HUES6 (cell line): ENCODE measurements around the gene MMRN1.

Experiments used
- H3K27ac ChIP-seq: 2 replicates; pipeline ENCODE4 v1.7.0; 2013; ENCODE audit warnings: low read depth, mild to moderate bottlenecking, low read length, inconsistent platforms
- H3K27me3 ChIP-seq: 2 replicates; pipeline ENCODE4 v1.6.1; 2013; ENCODE audit warnings: low read length; ENCODE audit not compliant: control insufficient read depth, insufficient read depth
- H3K36me3 ChIP-seq: 2 replicates; pipeline ENCODE4 v1.6.1; 2013; ENCODE audit warnings: low read length; ENCODE audit not compliant: control insufficient read depth, insufficient read depth
- H3K4me1 ChIP-seq: 2 replicates; pipeline ENCODE4 v1.6.1; 2013; ENCODE audit warnings: low read length; ENCODE audit not compliant: control insufficient read depth, insufficient read depth
- H3K4me3 ChIP-seq: 2 replicates; pipeline ENCODE4 v1.5.1; 2013; ENCODE audit warnings: low read depth, low read length
- H3K9ac ChIP-seq: one replicate; pipeline ENCODE4 v1.6.1; 2013; ENCODE audit warnings: mild to moderate bottlenecking, low read length
- H3K9me3 ChIP-seq: 2 replicates; pipeline ENCODE4 v1.6.1; 2013; ENCODE audit warnings: low read depth, low read length; ENCODE audit not compliant: control insufficient read depth, insufficient read depth

Gene MMRN1

GRCh38 chr4:89914609-89915550 lies 20.2 kb downstream of the MMRN1 start:
- no peaks in the 10 kb centered on the region for H3K27me3 ChIP-seq
- no peak overlapping the region for H3K9ac ChIP-seq
- peaks cover 9% of the 10 kb centered on the region; the same call in 1 of the 2 replicates for H3K4me1 ChIP-seq
- H3K4me3 ChIP-seq = no peak overlapping the region
- no peak overlapping the region for H3K27ac ChIP-seq
- H3K9me3 ChIP-seq = no peaks in the 10 kb centered on the region
- no peaks in the 10 kb centered on the region for H3K36me3 ChIP-seq

GRCh38 chr4:89915937-89916336 lies 21.3 kb downstream of the MMRN1 start:
- H3K9me3 ChIP-seq = no peaks in the 10 kb centered on the region
- no peaks in the 10 kb centered on the region for H3K36me3 ChIP-seq
- H3K27ac ChIP-seq = no peak overlapping the region
- no peak overlapping the region for H3K9ac ChIP-seq
- H3K4me1 ChIP-seq = peaks cover 9% of the 10 kb centered on the region; the same call in 1 of the 2 replicates
- no peak overlapping the region for H3K4me3 ChIP-seq
- H3K27me3 ChIP-seq = no peaks in the 10 kb centered on the region

DNA sequence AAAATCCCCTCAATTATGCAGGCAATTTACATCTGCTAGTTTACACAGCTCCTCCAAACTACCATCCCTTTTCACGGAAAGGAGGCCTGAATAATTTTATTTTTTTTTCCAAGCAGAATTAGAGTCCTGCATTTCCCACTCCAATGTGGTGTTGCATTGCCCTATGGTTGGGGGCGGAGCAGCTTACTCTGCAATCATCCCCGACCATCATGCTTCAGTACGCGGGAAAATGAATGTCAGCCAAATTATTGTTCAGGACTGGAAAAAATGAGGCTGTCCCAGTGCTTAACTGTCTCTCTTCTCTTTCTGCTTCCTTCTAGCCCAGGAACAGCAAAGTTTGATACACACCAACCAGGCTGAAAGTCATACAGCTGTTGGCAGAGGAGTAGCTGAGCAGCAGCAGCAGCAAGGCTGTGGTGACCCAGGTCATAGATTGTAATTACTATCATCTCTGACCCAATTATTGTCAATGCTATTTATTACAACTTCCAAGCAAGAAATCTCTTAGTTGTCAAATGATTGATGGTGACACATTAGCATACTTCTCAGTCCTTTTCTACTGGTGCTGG lies 28.3 kb downstream of the MMRN1 start:
- H3K4me1 ChIP-seq = no peaks in the 10 kb centered on the region
- no peaks in the 10 kb centered on the region for H3K27me3 ChIP-seq
- no peak overlapping the region for H3K9ac ChIP-seq
- H3K27ac ChIP-seq = no peak overlapping the region
- H3K4me3 ChIP-seq = no peak overlapping the region
- no peaks in the 10 kb centered on the region for H3K9me3 ChIP-seq
- no peaks in the 10 kb centered on the region for H3K36me3 ChIP-seq

DNA sequence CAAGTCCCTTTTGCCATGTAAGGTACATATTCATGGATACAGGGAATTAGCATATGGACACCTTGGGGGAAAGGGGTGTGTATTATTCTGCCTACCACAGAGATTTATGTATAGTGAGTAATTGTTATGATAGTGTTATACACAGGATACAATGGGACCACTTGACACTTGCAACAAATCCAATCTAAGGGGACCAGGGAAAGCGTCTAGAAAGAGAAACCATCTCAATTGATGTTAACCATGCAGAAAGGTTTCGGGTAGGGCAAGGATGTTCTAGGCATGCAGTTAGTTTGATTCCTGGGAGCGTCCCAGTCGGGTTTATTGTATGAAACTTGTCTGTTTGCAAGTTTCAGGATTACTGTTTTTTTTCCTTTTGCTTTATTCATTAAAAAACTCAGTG lies 34.2 kb downstream of the MMRN1 start:
- peaks cover 4% of the 10 kb centered on the region; the same call in 1 of the 2 replicates for H3K4me1 ChIP-seq
- no peaks in the 10 kb centered on the region for H3K9me3 ChIP-seq
- no peak overlapping the region for H3K4me3 ChIP-seq
- H3K36me3 ChIP-seq = no peaks in the 10 kb centered on the region
- H3K27ac ChIP-seq = no peak overlapping the region
- H3K27me3 ChIP-seq = no peaks in the 10 kb centered on the region
- H3K9ac ChIP-seq = no peak overlapping the region

- H3K36me3 ChIP-seq = no peaks in the 10 kb centered on the region
- no peak overlapping the region for H3K9ac ChIP-seq
- H3K4me1 ChIP-seq = peaks cover 4% of the 10 kb centered on the region; the same call in 1 of the 2 replicates
- no peaks in the 10 kb centered on the region for H3K27me3 ChIP-seq
- no peak overlapping the region for H3K27ac ChIP-seq
- H3K4me3 ChIP-seq = no peak overlapping the region
- H3K9me3 ChIP-seq = no peaks in the 10 kb centered on the region
Measured at GRCh38 chr4:89929425-89930159, 34.9 kb downstream of the MMRN1 start.

DNA sequence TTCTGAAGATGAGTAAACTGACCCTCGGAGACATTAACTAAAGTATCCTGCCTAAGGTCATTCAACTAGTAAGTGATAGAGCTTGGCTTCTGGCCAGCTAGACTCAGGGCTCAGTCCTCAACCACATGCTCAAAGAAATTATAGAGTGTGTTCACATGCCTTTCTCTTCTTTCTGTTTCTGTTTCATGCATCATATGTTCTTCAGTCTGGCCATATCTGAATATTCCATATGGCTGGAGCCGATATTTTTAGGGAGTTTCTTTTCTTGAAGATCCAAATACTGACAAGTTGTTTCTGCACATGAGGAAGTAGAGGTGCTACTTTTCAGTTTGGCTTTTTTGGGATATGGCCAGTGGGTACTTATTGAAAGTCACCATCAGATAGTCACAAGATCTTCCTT lies 44.9 kb downstream of the MMRN1 start:
- no peaks in the 10 kb centered on the region for H3K4me1 ChIP-seq
- no peak overlapping the region for H3K27ac ChIP-seq
- no peaks in the 10 kb centered on the region for H3K9me3 ChIP-seq
- no peak overlapping the region for H3K9ac ChIP-seq
- H3K27me3 ChIP-seq = no peaks in the 10 kb centered on the region
- no peaks in the 10 kb centered on the region for H3K36me3 ChIP-seq
- H3K4me3 ChIP-seq = no peak overlapping the region

DNA sequence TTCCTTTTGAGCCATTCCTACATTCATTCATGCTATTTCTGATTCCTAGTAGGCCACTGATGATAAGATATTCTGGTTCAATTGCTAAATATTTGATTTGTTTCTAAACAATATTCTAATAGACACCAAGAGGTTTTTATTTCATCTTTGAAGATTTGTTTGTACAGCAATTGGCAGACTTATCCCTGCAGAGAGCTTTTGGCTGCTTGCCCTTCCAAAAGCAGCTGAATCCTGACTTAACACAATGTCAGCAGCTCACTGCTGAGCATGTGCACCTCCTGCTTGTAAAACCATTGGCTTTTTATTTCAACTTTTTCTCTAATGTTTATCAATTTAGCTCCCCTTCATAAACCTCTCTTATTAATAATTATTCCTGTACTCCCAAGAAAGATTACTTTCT lies 45.3 kb downstream of the MMRN1 start:
- H3K4me3 ChIP-seq = no peak overlapping the region
- no peaks in the 10 kb centered on the region for H3K9me3 ChIP-seq
- no peak overlapping the region for H3K9ac ChIP-seq
- no peaks in the 10 kb centered on the region for H3K36me3 ChIP-seq
- no peak overlapping the region for H3K27ac ChIP-seq
- H3K27me3 ChIP-seq = no peaks in the 10 kb centered on the region
- H3K4me1 ChIP-seq = no peaks in the 10 kb centered on the region

- no peaks in the 10 kb centered on the region for H3K27me3 ChIP-seq
- no peaks in the 10 kb centered on the region for H3K4me1 ChIP-seq
- H3K9me3 ChIP-seq = no peaks in the 10 kb centered on the region
Measured at GRCh38 chr4:89942811-89943210, 48.2 kb downstream of the MMRN1 start.

GRCh38 chr4:89949782-89950387 lies 55.2 kb downstream of the MMRN1 start:
- no peaks in the 10 kb centered on the region for H3K27me3 ChIP-seq
- no peak overlapping the region for H3K9ac ChIP-seq
- no peaks in the 10 kb centered on the region for H3K36me3 ChIP-seq
- H3K9me3 ChIP-seq = no peaks in the 10 kb centered on the region
- no peak overlapping the region for H3K4me3 ChIP-seq
- H3K4me1 ChIP-seq = peaks cover 12% of the 10 kb centered on the region; the same call in 1 of the 2 replicates
- H3K27ac ChIP-seq = no peak overlapping the region

More at GRCh38 chr4:89942811-89943210, 48.2 kb downstream of the MMRN1 start:
- Histone ChIP-seq H3K36me3 (no peaks in the 10 kb centered on the region), H3K27ac (no peak overlapping the region), H3K4me3 (no peak overlapping the region), H3K9ac (no peak overlapping the region)

DNA sequence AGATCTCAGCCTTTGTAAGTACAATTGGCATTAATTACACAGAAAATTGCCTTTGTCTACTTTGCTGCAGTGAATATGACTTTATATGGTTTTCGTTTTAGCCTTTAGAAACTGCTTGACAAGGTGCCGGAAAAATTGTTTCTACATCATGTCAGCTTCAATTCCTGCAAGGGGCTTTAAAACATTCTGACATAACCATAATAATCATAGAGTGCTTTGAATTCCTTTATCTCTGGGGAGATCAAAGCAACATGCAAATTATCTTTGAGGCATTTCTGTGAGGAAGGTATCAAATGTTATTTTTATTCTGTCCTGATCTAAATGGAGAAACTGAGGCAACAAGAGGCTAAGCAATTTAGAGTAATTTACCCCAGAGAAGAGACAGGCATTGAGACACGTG lies 57.8 kb downstream of the MMRN1 start:
- H3K36me3 ChIP-seq = no peaks in the 10 kb centered on the region
- H3K4me1 ChIP-seq = peaks cover 17% of the 10 kb centered on the region
- no peak overlapping the region for H3K27ac ChIP-seq
- no peaks in the 10 kb centered on the region for H3K9me3 ChIP-seq
- no peak overlapping the region for H3K4me3 ChIP-seq
- no peak overlapping the region for H3K9ac ChIP-seq
- H3K27me3 ChIP-seq = no peaks in the 10 kb centered on the region
